ENCODE results near the gene MDM2. TPM values are rescaled to one million over a fixed set of nuclear protein-coding genes. Genes with fewer than 3 reads are reported as not detected.

The MDM2 gene
- total RNA-seq, 1 experiment from 2014 or later = 118 TPM

DNA sequence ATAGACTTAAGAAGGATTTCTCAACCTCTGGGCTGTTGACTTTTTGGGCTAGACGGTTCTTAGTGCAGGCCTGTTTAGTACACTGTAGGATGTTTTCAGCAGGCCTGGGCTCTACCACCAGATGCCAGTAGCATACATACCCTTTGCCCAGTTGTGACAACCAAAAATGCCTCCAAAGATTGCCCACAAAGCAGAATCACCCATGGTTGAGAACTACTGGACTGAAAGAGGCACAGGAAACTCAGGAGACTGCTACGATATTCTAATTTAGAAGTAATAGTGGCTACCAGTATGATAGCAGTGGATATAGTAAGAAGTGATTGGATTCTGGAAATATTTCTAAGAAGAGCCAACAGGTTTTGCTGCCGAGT lies 46.5 kb upstream of the MDM2 start:
- Mint-ChIP-seq H3K27ac (ENCODE audit: unreplicated experiment) (no peak overlapping the region), H3K36me3 (ENCODE audit: insufficient read depth, unreplicated experiment) (peaks cover 38% of the 10 kb centered on the region), H3K4me1 (ENCODE audit: low read depth, unreplicated experiment) (peaks cover 7% of the 10 kb centered on the region), H3K9me3 (ENCODE audit: unreplicated experiment) (no peaks in the 10 kb centered on the region), H3K27me3 (ENCODE audit: insufficient read depth, unreplicated experiment) (no peaks in the 10 kb centered on the region), H3K4me3 (ENCODE audit: unreplicated experiment) (no peak overlapping the region)
- H3K27me3 ChIP-seq (replicated peaks; ENCODE audit: control insufficient read depth, insufficient read depth, low read length) = no peaks in the 10 kb centered on the region
- H3K4me3 ChIP-seq (ENCODE audit: low read depth, low read length) = no peak overlapping the region
- ChIA-PET CTCF (no interaction called here), POLR2A (no interaction called here)
- TF ChIP-seq, protein P1, sequence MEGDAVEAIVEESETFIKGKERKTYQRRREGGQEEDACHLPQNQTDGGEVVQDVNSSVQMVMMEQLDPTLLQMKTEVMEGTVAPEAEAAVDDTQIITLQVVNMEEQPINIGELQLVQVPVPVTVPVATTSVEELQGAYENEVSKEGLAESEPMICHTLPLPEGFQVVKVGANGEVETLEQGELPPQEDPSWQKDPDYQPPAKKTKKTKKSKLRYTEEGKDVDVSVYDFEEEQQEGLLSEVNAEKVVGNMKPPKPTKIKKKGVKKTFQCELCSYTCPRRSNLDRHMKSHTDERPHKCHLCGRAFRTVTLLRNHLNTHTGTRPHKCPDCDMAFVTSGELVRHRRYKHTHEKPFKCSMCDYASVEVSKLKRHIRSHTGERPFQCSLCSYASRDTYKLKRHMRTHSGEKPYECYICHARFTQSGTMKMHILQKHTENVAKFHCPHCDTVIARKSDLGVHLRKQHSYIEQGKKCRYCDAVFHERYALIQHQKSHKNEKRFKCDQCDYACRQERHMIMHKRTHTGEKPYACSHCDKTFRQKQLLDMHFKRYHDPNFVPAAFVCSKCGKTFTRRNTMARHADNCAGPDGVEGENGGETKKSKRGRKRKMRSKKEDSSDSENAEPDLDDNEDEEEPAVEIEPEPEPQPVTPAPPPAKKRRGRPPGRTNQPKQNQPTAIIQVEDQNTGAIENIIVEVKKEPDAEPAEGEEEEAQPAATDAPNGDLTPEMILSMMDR (IDR thresholded peaks at IDR 0.05; ENCODE audit: insufficient read depth in 1 of 2, low read depth in 1 of 2, low read length in 1 of 2, severe bottlenecking in 1 of 2, unreplicated experiment in 1 of 2) = no peak
- DNase-seq = no peak
- no peaks in the 10 kb centered on the region for H3K4me1 ChIP-seq
- no TSS peak for BruUV-seq (replicated peaks)
- H3K36me3 ChIP-seq (ENCODE audit: control insufficient read depth, insufficient read depth, low read length) = no peaks in the 10 kb centered on the region
- no peaks in the 10 kb centered on the region for H3K9me3 ChIP-seq
- intact Hi-C loops (cut with micrococcal nuclease; ENCODE audit: unreplicated experiment) = no loop called here

DNA sequence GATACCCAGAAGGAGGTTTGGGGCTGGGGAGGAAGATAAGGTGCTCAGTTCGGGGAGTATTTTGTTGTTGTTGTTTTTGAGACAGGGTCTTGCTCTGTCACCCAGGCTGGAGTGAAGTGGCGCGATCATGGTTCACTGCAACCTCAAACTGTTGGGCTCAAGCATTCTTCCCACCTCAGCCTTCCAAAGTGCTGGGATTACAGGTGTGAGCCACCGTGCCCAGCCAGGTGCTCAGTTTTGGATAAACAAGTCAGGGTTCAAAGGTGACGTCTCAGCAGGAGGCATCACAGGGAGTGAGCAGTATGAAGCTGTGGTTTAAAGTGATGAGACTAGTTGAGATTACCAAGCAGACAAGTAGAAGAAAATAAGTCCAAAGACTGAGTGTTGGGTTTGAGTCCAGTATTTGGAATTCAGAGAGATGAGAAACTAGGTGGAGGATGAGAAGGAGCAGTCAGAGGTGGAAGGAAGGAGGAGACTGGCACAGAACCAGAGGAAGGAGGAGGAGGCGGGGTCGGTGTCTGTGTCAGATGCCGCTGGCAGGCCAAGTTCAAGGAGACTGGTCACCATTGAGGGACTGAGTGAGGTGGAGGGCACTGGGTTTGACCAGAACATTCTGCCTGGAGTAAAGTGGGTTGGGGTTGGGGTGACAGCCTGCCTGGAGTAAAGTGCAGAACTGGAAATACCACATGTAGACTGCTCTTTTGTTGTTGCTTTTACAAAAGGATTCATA lies 45.9 kb upstream of the MDM2 start:
- Histone ChIP-seq H3K9me3 (no peaks in the 10 kb centered on the region), H3K36me3 (ENCODE audit: control insufficient read depth, insufficient read depth, low read length) (no peaks in the 10 kb centered on the region), H3K4me3 (ENCODE audit: low read depth, low read length) (no peak overlapping the region), H3K27me3 (replicated peaks; ENCODE audit: control insufficient read depth, insufficient read depth, low read length) (no peaks in the 10 kb centered on the region), H3K4me1 (no peaks in the 10 kb centered on the region)
- ChIA-PET POLR2A (no interaction called here), CTCF (no interaction called here)
- TF ChIP-seq, protein P1 (IDR thresholded peaks at IDR 0.05; ENCODE audit: insufficient read depth in 1 of 2, low read depth in 1 of 2, low read length in 1 of 2, severe bottlenecking in 1 of 2, unreplicated experiment in 1 of 2) = no peak
- Mint-ChIP-seq H3K27me3 (ENCODE audit: insufficient read depth, unreplicated experiment) (no peaks in the 10 kb centered on the region), H3K27ac (ENCODE audit: unreplicated experiment) (no peak overlapping the region), H3K4me1 (ENCODE audit: low read depth, unreplicated experiment) (peaks cover 7% of the 10 kb centered on the region), H3K9me3 (ENCODE audit: unreplicated experiment) (no peaks in the 10 kb centered on the region), H3K4me3 (ENCODE audit: unreplicated experiment) (no peak overlapping the region), H3K36me3 (ENCODE audit: insufficient read depth, unreplicated experiment) (peaks cover 33% of the 10 kb centered on the region)
- BruUV-seq (replicated peaks) = no TSS peak
- no peak for DNase-seq
- intact Hi-C loops (cut with micrococcal nuclease; ENCODE audit: unreplicated experiment) = no loop called here

DNA sequence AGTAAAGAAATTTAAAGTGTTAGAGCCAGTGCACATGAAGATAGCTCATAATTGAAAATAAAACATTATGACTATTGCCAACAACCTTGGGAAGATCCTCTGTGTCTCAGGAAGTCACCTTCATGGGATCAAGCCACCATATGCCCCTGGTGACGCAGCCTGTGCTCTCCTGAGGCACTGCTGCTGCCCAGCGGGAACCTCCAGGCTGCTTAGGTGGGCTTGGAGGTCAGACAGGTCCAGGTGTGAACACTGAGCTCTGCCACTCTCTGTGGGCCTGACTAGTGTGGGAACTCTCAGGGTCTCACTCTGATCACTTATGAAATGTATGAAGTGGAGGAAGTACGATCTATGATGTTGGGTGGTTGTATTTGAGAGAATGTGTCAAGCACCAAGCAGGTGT lies 45.3 kb upstream of the MDM2 start:
- no peaks in the 10 kb centered on the region for H3K36me3 ChIP-seq (ENCODE audit: control insufficient read depth, insufficient read depth, low read length)
- POLR2A ChIA-PET = no interaction called here

More for the DNA sequence above, 45.3 kb upstream of the MDM2 start:
- intact Hi-C loops (cut with micrococcal nuclease; ENCODE audit: unreplicated experiment) = no loop called here
- Histone ChIP-seq H3K4me3 (ENCODE audit: low read depth, low read length) (no peak overlapping the region), H3K27me3 (replicated peaks; ENCODE audit: control insufficient read depth, insufficient read depth, low read length) (no peaks in the 10 kb centered on the region), H3K4me1 (no peaks in the 10 kb centered on the region), H3K9me3 (no peaks in the 10 kb centered on the region)
- DNase-seq = no peak
- Mint-ChIP-seq H3K9me3 (ENCODE audit: unreplicated experiment) (no peaks in the 10 kb centered on the region), H3K4me3 (ENCODE audit: unreplicated experiment) (no peak overlapping the region), H3K36me3 (ENCODE audit: insufficient read depth, unreplicated experiment) (peaks cover 33% of the 10 kb centered on the region), H3K4me1 (ENCODE audit: low read depth, unreplicated experiment) (peaks cover 7% of the 10 kb centered on the region), H3K27me3 (ENCODE audit: insufficient read depth, unreplicated experiment) (no peaks in the 10 kb centered on the region), H3K27ac (ENCODE audit: unreplicated experiment) (no peak overlapping the region)
- CTCF ChIA-PET = no interaction called here
- TF ChIP-seq, protein P1 (IDR thresholded peaks at IDR 0.05; ENCODE audit: insufficient read depth in 1 of 2, low read depth in 1 of 2, low read length in 1 of 2, severe bottlenecking in 1 of 2, unreplicated experiment in 1 of 2) = no peak
- no TSS peak for BruUV-seq (replicated peaks)

Measured in Caco-2 (cell line).